ENCODE data around the gene TNNI2.
A peak's percentile ranks its signal among the peaks of the same experiment; 100 is the strongest.

The TNNI2 gene

GRCh38 chr11:1832211-1832919 lies 6.4 kb upstream of the TNNI2 start:
- TF ChIP-seq CTCF (IDR thresholded peaks at IDR 0.05), result peak; percentile 97
- Histone ChIP-seq H3K27me3 (peaks cover 21% of the 10 kb centered on the region), H3K4me3 (ENCODE audit: low read depth in 1 of 2, low read length in 1 of 2) (peak overlapping the region; percentile 39 to 49), H3K27ac (peak overlapping the region; percentile 57), H3K9me3 (no peaks in the 10 kb centered on the region), H3K36me3 (no peaks in the 10 kb centered on the region), H3K4me1 (ENCODE audit: control insufficient read depth in 1 of 2, insufficient read depth in 1 of 2, low read depth in 1 of 2, low read length in 1 of 2) (peaks cover 22 to 38% of the 10 kb centered on the region in 2 experiments)

GRCh38 chr11:1832920-1833295 lies 5.9 kb upstream of the TNNI2 start:
- no peak for TF ChIP-seq CTCF (IDR thresholded peaks at IDR 0.05)
- no peaks in the 10 kb centered on the region for H3K9me3 ChIP-seq
- no peaks in the 10 kb centered on the region for H3K36me3 ChIP-seq
- H3K27ac ChIP-seq, result peak overlapping the region; percentile 57
- H3K27me3 ChIP-seq, result peaks cover 21% of the 10 kb centered on the region
- H3K4me3 ChIP-seq (ENCODE audit: low read depth in 1 of 2, low read length in 1 of 2), result peak overlapping the region; percentile 39 to 49
- peaks cover 26 to 44% of the 10 kb centered on the region in 2 experiments for H3K4me1 ChIP-seq (ENCODE audit: control insufficient read depth in 1 of 2, insufficient read depth in 1 of 2, low read depth in 1 of 2, low read length in 1 of 2)

DNA sequence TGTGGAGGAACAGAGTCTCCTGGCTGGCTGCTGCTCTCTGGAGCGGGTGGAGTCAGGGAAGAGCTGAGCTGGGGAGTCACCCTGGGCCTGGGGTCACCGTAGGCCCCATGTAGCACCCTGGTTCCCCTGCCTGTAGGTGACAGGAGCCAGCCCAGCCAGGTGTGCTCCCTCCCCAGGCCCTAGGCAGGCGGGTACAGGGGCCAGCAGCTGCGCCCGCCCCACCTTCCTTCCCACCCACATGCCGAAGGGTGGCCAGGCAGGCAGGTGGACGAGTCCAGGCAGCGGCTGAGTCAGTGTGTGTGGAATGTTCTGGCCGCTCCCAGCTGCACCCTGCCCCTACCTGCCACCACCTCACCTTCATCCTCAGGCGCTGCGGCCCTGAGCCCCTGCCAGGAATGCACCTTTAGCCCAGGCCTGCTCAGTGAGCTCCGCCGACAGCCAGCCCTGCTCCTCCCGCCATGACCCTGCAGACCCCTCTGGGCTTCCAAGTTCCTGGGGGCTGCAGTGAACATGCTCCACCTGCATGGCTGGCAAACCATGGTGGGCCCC lies 4.6 kb upstream of the TNNI2 start:
- Histone ChIP-seq H3K27me3 (peaks cover 21% of the 10 kb centered on the region), H3K36me3 (no peaks in the 10 kb centered on the region), H3K4me1 (ENCODE audit: control insufficient read depth in 1 of 2, insufficient read depth in 1 of 2, low read depth in 1 of 2, low read length in 1 of 2) (peaks cover 37 to 56% of the 10 kb centered on the region in 2 experiments), H3K9me3 (no peaks in the 10 kb centered on the region), H3K4me3 (ENCODE audit: low read depth in 1 of 2, low read length in 1 of 2) (no peak overlapping the region), H3K27ac (no peak overlapping the region)
- no peak for TF ChIP-seq CTCF (IDR thresholded peaks at IDR 0.05)

DNA sequence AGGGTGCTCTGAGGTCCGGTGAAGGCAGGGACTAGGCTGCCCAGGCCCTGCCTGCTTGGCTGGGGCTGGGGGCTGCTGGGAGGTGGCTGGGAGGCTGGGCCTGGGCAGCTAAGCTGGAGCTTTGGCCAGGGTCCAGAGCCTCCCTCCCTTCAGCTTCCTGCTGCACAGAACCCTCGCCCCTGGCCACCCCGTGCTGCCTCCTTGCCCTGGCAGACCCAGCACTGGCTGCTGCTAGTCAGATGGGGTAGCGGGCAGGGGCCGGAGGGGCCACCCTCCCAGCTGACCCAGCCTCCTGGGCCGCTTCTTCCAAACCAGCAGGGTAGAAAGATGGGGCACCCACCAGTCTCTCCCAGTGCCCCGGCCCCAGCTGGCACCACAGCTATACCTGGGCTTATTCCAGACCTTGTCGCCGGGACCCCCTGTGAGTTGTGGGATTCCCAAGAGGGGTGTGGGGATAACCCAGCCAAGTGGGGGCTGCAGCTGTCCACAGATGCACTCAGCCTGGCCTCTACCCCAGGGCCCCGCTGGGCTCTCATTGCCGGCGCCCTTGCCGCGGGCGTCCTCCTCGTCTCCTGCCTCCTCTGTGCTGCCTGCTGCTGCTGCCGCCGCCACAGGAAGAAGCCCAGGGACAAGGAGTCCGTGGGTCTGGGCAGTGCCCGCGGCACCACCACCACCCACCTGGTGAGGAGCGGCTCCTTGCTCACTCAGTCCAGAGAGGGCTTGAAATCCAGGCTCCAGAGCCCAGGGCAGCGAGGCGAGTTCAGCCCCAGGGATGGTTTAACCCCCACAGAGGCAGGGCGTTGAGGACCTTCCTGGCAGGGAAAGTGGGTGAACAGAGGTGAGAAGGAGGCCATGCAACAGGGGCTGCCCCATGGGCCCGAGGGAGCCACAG lies 3.8 kb upstream of the TNNI2 start, which contains the start of gene SYT8:
Gene SYT8, plus strand, starts transcription at position 212 of the 892 bp plus-strand sequence. Its CDS starts 116 bp downstream, at position 328.
- H3K4me1 ChIP-seq (ENCODE audit: control insufficient read depth in 1 of 2, insufficient read depth in 1 of 2, low read depth in 1 of 2, low read length in 1 of 2), result peaks cover 45 to 62% of the 10 kb centered on the region in 2 experiments
- TF ChIP-seq CTCF (IDR thresholded peaks at IDR 0.05), result no peak
- H3K27me3 ChIP-seq, result peaks cover 21% of the 10 kb centered on the region
- no peaks in the 10 kb centered on the region for H3K36me3 ChIP-seq
- H3K4me3 ChIP-seq (ENCODE audit: low read depth in 1 of 2, low read length in 1 of 2), result no peak within 1 kb of the TSS
- no peak within 1 kb of the TSS for H3K27ac ChIP-seq
- H3K9me3 ChIP-seq, result no peaks in the 10 kb centered on the region

DNA sequence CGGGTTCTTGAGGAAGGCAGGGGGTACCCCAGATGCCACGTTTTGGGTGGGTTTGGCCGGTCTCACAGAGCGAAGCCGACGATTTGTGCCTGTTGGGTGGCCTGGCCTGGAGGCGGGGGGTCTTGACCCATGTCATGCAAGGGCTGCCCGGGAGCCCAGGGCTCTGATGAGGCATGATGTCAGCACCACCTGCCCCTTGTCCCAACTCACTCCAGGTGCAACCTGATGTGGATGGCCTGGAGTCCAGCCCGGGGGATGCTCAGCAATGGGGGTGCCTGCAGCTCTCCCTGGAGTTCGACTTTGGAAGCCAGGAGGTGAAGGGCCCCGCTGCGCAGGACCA lies 3.1 kb upstream of the TNNI2 start:
- H3K27ac ChIP-seq, result no peak overlapping the region
- H3K27me3 ChIP-seq, result peaks cover 21% of the 10 kb centered on the region
- TF ChIP-seq CTCF (IDR thresholded peaks at IDR 0.05), result no peak
- no peaks in the 10 kb centered on the region for H3K36me3 ChIP-seq
- H3K4me3 ChIP-seq (ENCODE audit: low read depth in 1 of 2, low read length in 1 of 2), result no peak overlapping the region
- no peaks in the 10 kb centered on the region for H3K9me3 ChIP-seq
- H3K4me1 ChIP-seq (ENCODE audit: control insufficient read depth in 1 of 2, insufficient read depth in 1 of 2, low read depth in 1 of 2, low read length in 1 of 2), result peaks cover 45 to 62% of the 10 kb centered on the region in 2 experiments

Data from neutrophil (primary cell).